GM04504 (cell line): Measurements from ENCODE around the gene LMO2.
"Not testable (repeated sequence)": the region's sequence is repeated elsewhere in the genome, so short reads cannot be mapped to it uniquely, and the experiment has no call there.

ENCODE experiments used
- DNase-seq: peaks from one replicate; pipeline ENCODE4 v3.0.0-alpha.2; 2012; ENCODE audit warnings: low read depth

The LMO2 gene

GRCh38 chr11:33891714-33892327, at the start of gene LMO2:
TSS of gene LMO2 (minus strand) at chr11:33892076. CDS start at chr11:33869716, 22,360 bp downstream.
- DNase-seq = no peak

- DNase-seq = no peak
These were observed 48.6 kb upstream of the LMO2 start for GRCh38 chr11:33940538-33940815.

DNA sequence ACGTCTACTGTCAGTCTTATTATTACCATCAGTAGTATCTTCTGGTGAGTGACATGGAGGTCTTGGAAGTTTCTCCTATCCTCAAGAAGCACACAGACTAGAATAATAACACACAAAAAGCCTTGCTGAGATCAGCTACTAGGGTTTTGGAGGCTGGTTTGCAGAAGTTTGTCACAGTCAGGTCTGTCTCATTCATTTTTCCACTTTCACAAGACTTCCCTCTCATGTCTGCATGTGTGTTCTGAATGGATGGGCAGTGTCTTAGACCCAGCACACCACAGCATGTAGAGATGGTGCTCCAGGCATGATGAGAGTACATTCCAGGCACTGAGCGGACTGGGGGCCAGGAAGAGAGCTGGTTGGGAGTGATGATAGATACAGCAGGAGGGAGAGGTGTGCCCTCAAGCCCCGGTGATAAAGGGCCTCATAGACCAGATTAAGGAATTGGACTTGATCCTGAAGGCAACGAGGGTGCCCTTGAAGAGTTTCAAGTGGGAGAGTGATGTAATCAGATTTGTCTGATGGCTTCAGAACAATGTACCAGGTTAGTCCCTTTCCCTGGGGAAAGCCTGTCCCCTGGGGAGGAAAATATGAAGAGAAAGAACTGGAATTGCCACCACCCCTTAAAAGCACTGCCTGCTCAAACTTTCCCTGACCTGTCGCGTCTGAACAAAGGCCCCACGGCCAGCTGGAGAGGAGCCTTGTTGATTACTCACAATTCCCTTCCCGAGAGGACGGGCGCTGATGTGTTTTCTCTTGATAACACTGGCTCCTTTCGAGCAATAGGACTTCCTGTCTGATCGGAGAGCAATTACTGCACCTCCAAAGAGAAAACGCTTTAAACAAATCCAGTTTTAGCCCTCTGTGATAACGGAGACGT, 45.1 kb upstream of the LMO2 start:
- DNase-seq = peak; percentile 40

DNA sequence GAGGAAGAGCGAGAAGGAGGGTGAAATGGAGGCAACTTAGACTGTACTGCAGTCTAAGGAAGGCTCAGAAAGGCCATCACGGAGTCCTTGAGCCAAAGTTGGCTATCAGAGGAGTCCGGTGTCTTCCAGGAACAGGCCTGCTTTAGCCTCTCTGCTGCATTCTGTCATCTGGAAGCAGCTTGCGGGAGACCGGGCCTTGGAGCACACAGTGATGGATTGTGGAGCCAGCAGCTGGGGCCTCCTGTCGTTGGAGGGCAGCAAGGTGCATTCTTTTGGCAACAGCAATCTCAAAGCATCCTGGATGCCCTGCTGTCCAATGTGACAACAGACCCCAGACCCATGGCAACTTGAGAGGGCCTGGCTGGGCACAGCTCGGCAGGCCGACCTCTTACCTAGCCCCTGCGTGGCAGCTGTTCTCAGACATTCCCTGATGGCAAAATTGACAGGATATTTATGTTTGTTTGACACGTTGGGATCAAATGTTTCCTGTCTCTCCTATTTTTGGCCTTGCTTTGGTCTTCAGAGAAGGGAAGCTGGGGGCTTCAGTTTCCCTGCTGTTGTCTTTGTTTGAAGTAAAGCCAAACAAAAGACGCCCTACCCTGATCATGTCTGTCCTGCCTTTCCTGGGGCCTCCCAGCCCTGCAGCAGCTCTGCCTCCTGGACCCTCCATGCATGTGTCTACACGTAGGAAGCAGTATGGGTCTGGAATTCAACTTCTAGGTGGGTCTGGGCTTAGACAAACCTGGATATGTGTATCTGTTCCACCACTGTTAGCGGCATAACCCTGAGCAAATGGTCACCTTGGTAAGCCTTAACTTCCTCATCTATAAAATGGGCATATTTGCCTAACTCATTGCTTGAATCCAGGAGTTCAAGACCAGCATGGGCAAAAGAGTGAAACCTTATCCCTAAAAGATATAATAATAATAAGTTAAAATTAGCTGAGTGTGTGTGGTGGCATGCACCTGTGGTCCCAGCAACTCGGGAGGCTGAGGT, 43.9 kb upstream of the LMO2 start:
- no peak for DNase-seq

DNA sequence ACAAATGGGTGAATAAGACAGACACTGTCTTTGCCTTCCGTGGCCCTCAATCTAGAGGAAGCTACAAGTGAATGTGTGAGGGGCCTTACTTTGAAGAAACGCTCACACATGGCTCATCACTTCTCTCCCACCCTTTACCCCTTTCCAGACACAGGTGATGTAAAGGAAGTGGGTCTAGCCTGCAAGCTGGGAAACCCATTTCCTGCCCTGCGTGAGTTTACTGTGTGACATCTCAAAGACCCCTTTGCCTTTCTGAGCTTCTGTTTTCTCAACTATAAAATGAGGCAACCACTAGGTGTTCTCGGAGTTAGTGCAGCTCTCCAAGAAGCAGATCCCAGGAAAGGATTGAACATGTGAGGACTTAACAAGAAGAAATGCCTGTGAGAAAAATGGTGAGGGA, 43.1 kb upstream of the LMO2 start:
- DNase-seq = no peak

GRCh38 chr11:33934450-33934849, 42.6 kb upstream of the LMO2 start:
- DNase-seq = no peak

- DNase-seq = no peak
These were observed 41.7 kb upstream of the LMO2 start for GRCh38 chr11:33933602-33934001.

- DNase-seq = no peak
These were observed 40.8 kb upstream of the LMO2 start for GRCh38 chr11:33932721-33933120.

DNA sequence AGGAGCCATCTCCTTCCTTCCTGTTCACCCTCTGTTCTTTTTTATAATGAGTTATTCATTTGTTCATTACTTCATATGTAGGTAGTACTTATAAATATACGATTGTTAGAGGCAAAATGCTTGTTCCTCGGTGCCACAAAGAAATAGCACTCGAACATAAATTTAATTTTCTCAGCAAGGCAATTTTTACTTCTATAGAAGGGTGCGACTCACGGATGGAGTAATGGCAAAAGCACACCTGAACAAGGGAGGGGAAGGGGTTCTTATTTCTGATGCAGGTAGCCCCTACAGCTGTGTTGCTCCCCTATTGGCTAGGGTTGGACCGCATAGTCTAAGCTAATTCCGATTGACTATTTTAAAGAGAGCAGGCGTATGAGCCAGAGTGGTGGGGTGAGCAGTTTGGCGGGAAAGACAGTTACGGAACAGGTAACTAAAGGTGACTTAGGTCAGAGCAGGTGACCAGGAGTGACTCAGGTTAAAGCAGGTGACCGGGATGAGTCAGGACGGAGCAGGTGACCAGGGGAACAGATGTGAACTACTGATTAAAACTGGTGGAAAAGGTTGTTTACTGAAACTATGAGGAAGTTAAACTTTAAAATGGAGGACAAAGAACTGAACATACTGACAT, 40.0 kb upstream of the LMO2 start:
- not testable (repeated sequence) for DNase-seq

GRCh38 chr11:33931067-33931466, 39.2 kb upstream of the LMO2 start:
- DNase-seq = no peak

DNA sequence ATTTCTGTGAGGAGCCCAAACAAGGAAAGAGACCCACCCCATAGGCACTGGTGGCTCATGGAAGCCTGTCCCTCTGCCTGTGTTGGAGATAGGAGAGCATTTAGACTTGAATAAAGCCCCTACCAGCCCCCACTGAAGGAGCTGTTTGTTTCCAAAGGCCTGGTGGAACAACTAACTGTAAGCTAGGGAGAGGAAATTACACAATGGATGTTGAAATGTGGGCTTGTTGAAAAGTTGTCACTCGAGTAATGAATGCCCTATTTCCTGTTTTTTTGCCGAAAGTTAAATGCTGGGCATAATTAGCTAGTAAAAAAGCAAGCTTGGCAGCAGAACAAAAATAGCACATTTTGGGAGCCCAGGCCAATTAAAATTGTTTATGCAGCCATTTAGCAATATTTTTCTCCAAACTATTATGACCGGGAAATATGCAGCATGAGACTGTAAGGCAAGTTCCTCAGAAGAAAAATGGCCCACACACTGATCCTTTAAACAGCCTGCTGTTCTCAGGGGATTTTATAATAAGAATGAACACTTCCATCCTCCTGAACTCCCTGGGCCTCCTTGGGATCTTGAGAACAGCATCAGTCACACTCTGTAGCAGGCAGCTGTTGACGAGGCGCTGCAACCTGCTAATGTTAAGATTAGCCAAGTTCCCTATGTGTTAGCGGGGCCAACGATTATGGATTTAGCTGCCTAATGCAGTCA, 38.6 kb upstream of the LMO2 start:
- peak; percentile 59 for DNase-seq

DNA sequence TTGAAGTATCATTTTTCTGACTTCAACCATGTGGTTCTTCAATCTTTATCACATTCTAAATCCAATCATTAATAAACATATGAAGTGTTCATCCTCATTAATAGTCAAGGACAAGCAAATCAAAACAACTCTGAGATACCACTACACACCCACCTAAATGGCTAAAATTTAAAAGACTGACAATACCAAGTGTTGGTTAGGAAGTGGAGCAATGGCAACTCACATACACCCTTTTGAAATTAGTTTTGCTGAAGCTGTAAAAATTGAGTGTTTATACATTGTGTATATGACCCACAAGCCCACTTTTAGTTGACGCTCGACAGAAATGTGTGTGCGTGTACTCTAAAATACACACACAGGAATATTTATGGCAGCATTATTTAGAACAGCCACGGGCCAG, 36.7 kb upstream of the LMO2 start:
- DNase-seq = no peak

DNA sequence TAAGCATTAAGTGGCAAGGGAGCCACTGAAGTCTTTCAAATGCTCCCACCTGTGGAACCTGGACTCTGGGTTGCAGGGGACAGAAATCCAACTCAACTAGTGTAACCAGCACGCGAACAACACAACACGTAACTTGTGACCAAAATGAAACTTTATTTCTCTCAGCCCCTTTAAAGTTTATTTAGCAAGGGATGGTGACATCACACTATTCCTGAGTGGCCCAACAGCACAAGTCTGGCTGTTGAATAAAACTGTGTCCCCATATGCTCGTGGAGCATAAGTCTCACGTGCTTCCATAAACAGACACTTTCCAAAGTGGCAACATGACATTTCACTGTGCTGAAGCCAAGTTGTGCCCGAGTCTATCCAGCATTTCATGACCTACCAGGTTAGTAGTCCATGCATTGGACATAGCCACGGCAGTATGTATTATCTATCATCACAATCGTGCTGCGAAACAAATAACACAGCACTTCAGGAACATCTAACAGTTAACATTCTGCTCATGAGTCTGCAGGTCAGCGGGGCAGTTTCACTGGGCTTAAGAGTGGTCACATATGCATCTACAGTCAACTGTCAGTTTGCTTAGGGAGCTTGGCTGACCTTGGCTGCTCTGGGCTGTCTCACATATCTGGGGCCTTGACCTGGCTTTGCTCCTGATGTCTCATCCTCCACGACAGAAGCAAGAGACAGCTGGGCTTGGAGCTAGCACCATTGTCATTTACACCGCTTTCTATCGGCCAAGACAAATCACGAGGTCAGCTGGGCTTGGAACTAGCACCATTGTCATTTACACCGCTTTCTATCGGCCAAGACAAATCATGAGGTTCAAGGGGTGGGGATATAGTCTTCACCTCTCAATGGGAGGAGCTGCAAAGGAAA, 35.0 kb upstream of the LMO2 start:
- DNase-seq = no peak

- no peak for DNase-seq
These were observed 32.5 kb upstream of the LMO2 start for GRCh38 chr11:33924341-33924740.

DNA sequence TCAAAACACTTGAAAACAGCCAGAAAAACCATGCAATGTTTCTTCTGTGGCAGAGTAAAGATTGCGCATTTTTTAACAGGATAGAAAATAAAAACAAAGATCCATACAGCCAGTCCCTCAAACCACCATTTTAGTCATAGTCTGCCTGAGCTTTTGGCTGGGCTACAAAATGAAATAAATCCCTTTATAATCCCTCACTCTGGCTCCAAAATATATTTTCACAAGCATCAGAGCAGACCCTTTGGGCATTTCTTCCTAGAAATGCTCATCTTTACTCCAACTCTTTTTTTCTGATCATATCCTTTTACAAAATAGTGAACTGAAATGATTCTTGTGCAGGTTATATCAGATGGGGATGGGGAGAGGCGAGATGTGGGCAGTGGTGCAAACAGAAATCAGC, 31.8 kb upstream of the LMO2 start:
- no peak for DNase-seq

DNA sequence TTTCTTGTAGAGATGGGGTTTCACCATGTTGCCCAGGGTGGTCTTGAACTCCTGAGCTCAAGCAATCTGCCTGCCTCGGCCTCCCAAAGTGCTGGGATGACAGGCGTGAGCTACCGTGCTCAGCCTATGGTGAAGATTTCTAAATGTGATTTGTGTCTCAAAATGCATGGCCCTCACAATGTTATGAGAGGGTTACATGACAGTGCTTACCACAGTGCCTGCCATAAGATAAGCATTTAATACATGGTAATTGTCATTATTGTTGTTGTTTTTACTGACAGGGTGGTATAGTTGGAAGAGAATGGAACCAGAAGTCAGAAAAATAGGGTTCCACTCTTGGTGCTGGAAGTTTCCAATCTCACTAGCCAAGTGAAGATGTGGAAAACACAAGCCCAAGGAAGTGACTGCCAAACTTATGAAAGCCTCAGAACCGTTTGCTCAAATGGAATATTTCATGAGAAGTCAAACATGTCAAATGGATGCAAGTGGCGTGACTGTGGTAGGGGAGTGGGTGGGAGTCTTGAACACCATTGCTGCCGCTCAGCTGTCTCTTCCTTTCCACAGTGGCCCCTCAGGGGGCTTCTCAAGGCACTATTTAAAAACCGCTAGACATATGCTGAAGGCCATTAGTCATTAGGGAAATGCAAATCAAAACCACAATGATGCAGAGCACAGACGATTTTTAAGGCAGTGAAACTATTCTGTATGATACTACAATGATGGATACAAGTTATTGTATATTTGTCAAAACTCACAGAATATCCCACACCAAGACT, 29.1 kb upstream of the LMO2 start:
- no peak for DNase-seq

DNA sequence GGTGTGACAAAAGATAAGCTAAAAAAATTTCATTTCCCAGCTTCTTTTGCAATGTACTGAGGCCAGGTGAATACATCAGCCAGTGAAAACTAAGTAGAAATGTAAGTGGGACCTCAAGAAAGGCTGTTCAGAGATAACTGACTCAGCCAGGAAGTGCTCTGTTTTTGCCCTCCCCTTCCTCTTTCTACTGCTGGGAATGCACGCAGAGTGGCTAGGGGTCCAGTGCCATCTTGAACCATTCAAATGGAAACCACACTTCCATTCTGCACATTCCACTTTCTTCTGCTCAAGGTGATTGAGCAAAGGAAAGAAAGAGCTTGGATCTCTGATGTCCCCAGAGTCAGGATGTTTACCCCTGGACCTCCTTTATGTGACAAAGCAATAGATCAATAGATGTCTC, 27.8 kb upstream of the LMO2 start:
- DNase-seq = no peak

DNA sequence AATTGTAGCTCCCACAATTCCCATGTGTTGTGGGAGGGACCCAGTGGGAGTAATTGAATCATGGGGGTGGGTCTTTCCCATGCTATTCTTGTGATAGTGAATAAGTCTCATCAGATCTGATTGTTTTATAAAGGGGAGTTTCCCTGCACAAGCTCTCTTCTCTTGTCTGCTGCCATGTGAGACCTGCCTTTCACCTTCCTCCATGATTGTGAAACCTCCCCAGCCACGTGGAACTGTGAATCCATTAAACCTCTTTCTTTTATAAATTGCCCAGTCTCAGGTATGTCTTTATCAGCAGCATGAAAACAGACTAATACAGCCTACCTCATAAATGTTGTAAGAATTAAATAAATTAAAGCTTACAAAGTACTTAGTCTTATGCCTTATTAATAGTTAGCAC, 25.5 kb upstream of the LMO2 start:
- DNase-seq = not testable (repeated sequence)

DNA sequence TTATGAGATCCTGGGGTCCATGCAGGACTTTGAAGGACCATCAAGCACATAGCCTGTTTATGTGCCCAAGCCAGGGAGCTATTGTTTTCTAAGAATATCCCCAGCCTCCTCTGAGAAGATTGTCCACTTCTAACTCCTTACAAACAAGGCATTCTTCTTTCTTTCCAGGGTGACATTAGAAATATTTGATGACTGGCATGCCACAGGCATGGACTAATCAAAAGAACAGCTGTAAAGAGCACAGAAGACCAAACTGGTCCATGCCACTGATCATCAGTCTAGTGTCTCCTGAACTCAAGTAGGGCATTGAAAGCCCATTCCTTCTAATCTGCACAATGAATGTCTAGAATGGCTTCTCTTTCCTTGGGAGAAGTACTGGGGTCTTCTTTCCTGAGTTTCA, 24.9 kb upstream of the LMO2 start:
- DNase-seq = no peak

- no peak for DNase-seq
These were observed 23.6 kb upstream of the LMO2 start for GRCh38 chr11:33915526-33915925.
